Measurements from ENCODE around the gene PPM1G.
"Not testable (repeated sequence)": the region's sequence is repeated elsewhere in the genome, so short reads cannot be mapped to it uniquely, and the experiment has no call there.

Gene PPM1G

GRCh38 chr2:27409321-27410073 is at the start of gene PPM1G:
TSS of gene PPM1G (minus strand) at chr2:27409591. CDS start at chr2:27409422, 169 bp downstream.
- peak; percentile 91 to 92 for DNase-seq (ENCODE audit: low read depth in 2 of 2)

GRCh38 chr2:27453968-27454367 is 44.6 kb upstream of the PPM1G start:
- no peak for DNase-seq (ENCODE audit: low read depth in 2 of 2)

GRCh38 chr2:27451095-27451494 is 41.7 kb upstream of the PPM1G start:
- DNase-seq (ENCODE audit: low read depth in 2 of 2) = no peak

GRCh38 chr2:27448381-27448780 is 39.0 kb upstream of the PPM1G start:
- DNase-seq (ENCODE audit: low read depth in 2 of 2) = no peak

- no peak for DNase-seq (ENCODE audit: low read depth in 2 of 2)
Observed at GRCh38 chr2:27446057-27446456, 36.7 kb upstream of the PPM1G start.

GRCh38 chr2:27445615-27446014 is 36.2 kb upstream of the PPM1G start:
- no peak for DNase-seq (ENCODE audit: low read depth in 2 of 2)

- DNase-seq (ENCODE audit: low read depth in 2 of 2) = no peak
Observed at GRCh38 chr2:27445155-27445554, 35.8 kb upstream of the PPM1G start.

GRCh38 chr2:27442920-27443282 is 33.5 kb upstream of the PPM1G start:
- no peak for DNase-seq (ENCODE audit: low read depth in 2 of 2)

- peak in 1 of 2 donors; percentile 7 for DNase-seq (ENCODE audit: low read depth in 2 of 2)
Observed at GRCh38 chr2:27441958-27442919, 32.8 kb upstream of the PPM1G start, which contains the start of gene KRTCAP3. TSS of gene KRTCAP3 (plus strand) at chr2:27442381. CDS start at chr2:27442413, 32 bp downstream.

- no peak for DNase-seq (ENCODE audit: low read depth in 2 of 2)
Observed at GRCh38 chr2:27441226-27441926, 32.0 kb upstream of the PPM1G start.

- DNase-seq (ENCODE audit: low read depth in 2 of 2) = no peak
Observed at GRCh38 chr2:27435628-27436027, 26.2 kb upstream of the PPM1G start.

GRCh38 chr2:27431395-27431794 is 22.0 kb upstream of the PPM1G start:
- no peak for DNase-seq (ENCODE audit: low read depth in 2 of 2)

- DNase-seq (ENCODE audit: low read depth in 2 of 2) = peak; percentile 44 to 53
Observed at GRCh38 chr2:27428978-27429541, 19.7 kb upstream of the PPM1G start.

GRCh38 chr2:27428213-27428977 is 19.0 kb upstream of the PPM1G start, which contains the start of gene NRBP1:
TSS of gene NRBP1 (plus strand) at chr2:27428631. CDS start at chr2:27433274, 4,643 bp downstream.
- DNase-seq (ENCODE audit: low read depth in 2 of 2) = peak; percentile 79 to 82

GRCh38 chr2:27427863-27428212 is 18.4 kb upstream of the PPM1G start:
- no peak for DNase-seq (ENCODE audit: low read depth in 2 of 2)

- DNase-seq (ENCODE audit: low read depth in 2 of 2) = not testable (repeated sequence)
Observed at GRCh38 chr2:27425039-27425438, 15.6 kb upstream of the PPM1G start.

- DNase-seq (ENCODE audit: low read depth in 2 of 2) = no peak
Observed at GRCh38 chr2:27422958-27423357, 13.6 kb upstream of the PPM1G start.

GRCh38 chr2:27421660-27422250 is 12.4 kb upstream of the PPM1G start:
- DNase-seq (ENCODE audit: low read depth in 2 of 2) = no peak

GRCh38 chr2:27420996-27421395 is 11.6 kb upstream of the PPM1G start:
- DNase-seq (ENCODE audit: low read depth in 2 of 2) = no peak

- no peak for DNase-seq (ENCODE audit: low read depth in 2 of 2)
Observed at GRCh38 chr2:27416151-27416550, 6.8 kb upstream of the PPM1G start.
